GM23338 (cell line): ENCODE data around the gene GALNT13. TPM values are rescaled to one million over a fixed set of nuclear protein-coding genes. Genes with fewer than 3 reads are reported as not detected.

Experiments used
- CREB1 ChIP-seq: fragments of 250-450 bp; sonication (Bioruptor Pico); IDR thresholded peaks from 2 replicates; pipeline ENCODE4 v1.5.0; 2020; ENCODE audit warnings: low read depth, mild to moderate bottlenecking, moderate library complexity
- CTCF ChIP-seq, 2 experiments: fragments of 200-600 bp in 1 of 2; sonication (generic) in 1 of 2; conservative IDR thresholded peaks; 2 replicates each; pipeline versions ENCODE4 v1.5.1 to v1.6.1; 2016 to 2017; ENCODE audit warnings: antibody characterized with exemption in 2 of 2, low read depth in 2 of 2, mild to moderate bottlenecking in 2 of 2, moderate library complexity in 1 of 2
- EZH2 ChIP-seq: fragments of 200-600 bp; sonication (generic); IDR thresholded peaks from one replicate; pipeline ENCODE4 v1.8.0; 2017; ENCODE audit warnings: antibody characterized with exemption, mild to moderate bottlenecking, low read depth; ENCODE audit not compliant: unreplicated experiment
- NANOG ChIP-seq: IDR thresholded peaks from 2 replicates; pipeline ENCODE4 v1.6.1; 2016; ENCODE audit warnings: antibody characterized with exemption, borderline replicate concordance
- POLR2AphosphoS5 ChIP-seq: IDR thresholded peaks from 2 replicates; pipeline ENCODE4 v1.6.1; 2016; ENCODE audit warnings: antibody characterized with exemption, low read depth
- ZNF331 ChIP-seq: fragments of 250-450 bp; sonication (Bioruptor Pico); IDR thresholded peaks from 2 replicates; pipeline ENCODE4 v1.5.0; 2020; ENCODE audit warnings: low read depth, mild to moderate bottlenecking, moderate library complexity
- ZNF462 ChIP-seq: fragments of 250-450 bp; sonication (Bioruptor Pico); IDR thresholded peaks from 2 replicates; pipeline ENCODE4 v1.5.0; 2020; ENCODE audit warnings: mild to moderate bottlenecking, moderate library complexity
- polyA plus RNA-seq: library from polyadenylated mRNA; unstranded; fragments of >200 nt; fragmentation: Nextera tagmentation; extraction: Ambion mirVana; gene quantifications from 2 replicates; pipeline ENCODE4 v1.2.1, GENCODE V29; 2016
- total RNA-seq: library from RNA; depleted of rRNA; stranded (reverse); fragments of >200 nt; shearing (Covaris generic); gene quantifications from 2 replicates; pipeline ENCODE4 v1.2.3, GENCODE V29; 2014
- TF ChIP-seq, protein P1 (sequence below): IDR thresholded peaks from 2 replicates; pipeline ENCODE4 v1.6.1; 2016; ENCODE audit warnings: antibody characterized with exemption

GALNT13 gene
- total and polyA plus RNA-seq, 2 experiments from 2014 or later: 3.5 to 5.2 TPM

- TF ChIP-seq ZNF462: no peak
- no peak for TF ChIP-seq ZNF331 (CRISPR knock-in tag)
- TF ChIP-seq POLR2AphosphoS5: no peak
- TF ChIP-seq NANOG: no peak
- TF ChIP-seq CTCF (conservative IDR thresholded peaks at IDR 0.05; ENCODE audit: low read depth in 2 of 2): no peak
- no peak for TF ChIP-seq EZH2
- no peak for TF ChIP-seq CREB1 (CRISPR knock-in tag)
- TF ChIP-seq, protein P1, sequence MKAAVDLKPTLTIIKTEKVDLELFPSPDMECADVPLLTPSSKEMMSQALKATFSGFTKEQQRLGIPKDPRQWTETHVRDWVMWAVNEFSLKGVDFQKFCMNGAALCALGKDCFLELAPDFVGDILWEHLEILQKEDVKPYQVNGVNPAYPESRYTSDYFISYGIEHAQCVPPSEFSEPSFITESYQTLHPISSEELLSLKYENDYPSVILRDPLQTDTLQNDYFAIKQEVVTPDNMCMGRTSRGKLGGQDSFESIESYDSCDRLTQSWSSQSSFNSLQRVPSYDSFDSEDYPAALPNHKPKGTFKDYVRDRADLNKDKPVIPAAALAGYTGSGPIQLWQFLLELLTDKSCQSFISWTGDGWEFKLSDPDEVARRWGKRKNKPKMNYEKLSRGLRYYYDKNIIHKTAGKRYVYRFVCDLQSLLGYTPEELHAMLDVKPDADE: no peak
Observed at GRCh38 chr2:153875801-153876466, 4.2 kb downstream of the GALNT13 start (continued).
